Activated T-cell treated with anti-CD3 and anti-CD28 coated beads, Interleukin-2, amount 50 U/mL, for 1 hour (primary cell): Measurements from ENCODE around the gene KCNK15.

Experiments used
- DNase-seq: peaks from one replicate; pipeline ENCODE4 v3.0.0-alpha.2; 2020

The KCNK15 gene

GRCh38 chr20:44715499-44716308, 30.0 kb upstream of the KCNK15 start:
- DNase-seq: no peak

- no peak for DNase-seq
Measured at GRCh38 chr20:44716309-44717106, 29.2 kb upstream of the KCNK15 start.

- no peak for DNase-seq
Measured at GRCh38 chr20:44717986-44718385, 27.7 kb upstream of the KCNK15 start.

- DNase-seq: no peak
Measured at GRCh38 chr20:44719841-44720240, 25.8 kb upstream of the KCNK15 start.

GRCh38 chr20:44720621-44720996, 25.1 kb upstream of the KCNK15 start:
- no peak for DNase-seq

- no peak for DNase-seq
Measured at GRCh38 chr20:44720997-44721784, 24.5 kb upstream of the KCNK15 start.

GRCh38 chr20:44721785-44722054, 23.9 kb upstream of the KCNK15 start:
- DNase-seq: no peak

- no peak for DNase-seq
Measured at GRCh38 chr20:44722990-44723389, 22.7 kb upstream of the KCNK15 start.

- DNase-seq: no peak
Measured at GRCh38 chr20:44723391-44723790, 22.3 kb upstream of the KCNK15 start.

- no peak for DNase-seq
Measured at GRCh38 chr20:44723798-44724362, 21.8 kb upstream of the KCNK15 start.

- DNase-seq: no peak
Measured at GRCh38 chr20:44724423-44725091, 21.1 kb upstream of the KCNK15 start.

GRCh38 chr20:44725837-44726236, 19.8 kb upstream of the KCNK15 start:
- no peak for DNase-seq

- DNase-seq: no peak
Measured at GRCh38 chr20:44727039-44727438, 18.6 kb upstream of the KCNK15 start.

- no peak for DNase-seq
Measured at GRCh38 chr20:44727651-44728050, 18.0 kb upstream of the KCNK15 start.

- DNase-seq: no peak
Measured at GRCh38 chr20:44728801-44729443, 16.7 kb upstream of the KCNK15 start.

GRCh38 chr20:44730441-44730840, 15.2 kb upstream of the KCNK15 start:
- DNase-seq: no peak

GRCh38 chr20:44731657-44732056, 14.0 kb upstream of the KCNK15 start:
- no peak for DNase-seq

- DNase-seq: no peak
Measured at GRCh38 chr20:44732327-44732726, 13.3 kb upstream of the KCNK15 start.

GRCh38 chr20:44733341-44734069, 12.2 kb upstream of the KCNK15 start:
- DNase-seq: peak; percentile 62

- no peak for DNase-seq
Measured at GRCh38 chr20:44734938-44735337, 10.7 kb upstream of the KCNK15 start.

- no peak for DNase-seq
Measured at GRCh38 chr20:44735816-44736169, 9.9 kb upstream of the KCNK15 start.
